Activated T-helper 1 cell treated with anti-CD3 and anti-CD28 coated beads, Interleukin-2, amount 50 U/mL, for 16 hours (primary cell): ENCODE data around the gene SHISAL2B.
"Not testable (repeated sequence)": the region's sequence is repeated elsewhere in the genome, so short reads cannot be mapped to it uniquely, and the experiment has no call there.

Source experiments
- DNase-seq, 2 donors: peaks; one replicate each; pipeline ENCODE4 v3.0.0-alpha.2; 2020; ENCODE audit warnings: low read depth in 1 of 2, low spot score in 1 of 2

The SHISAL2B gene

DNA sequence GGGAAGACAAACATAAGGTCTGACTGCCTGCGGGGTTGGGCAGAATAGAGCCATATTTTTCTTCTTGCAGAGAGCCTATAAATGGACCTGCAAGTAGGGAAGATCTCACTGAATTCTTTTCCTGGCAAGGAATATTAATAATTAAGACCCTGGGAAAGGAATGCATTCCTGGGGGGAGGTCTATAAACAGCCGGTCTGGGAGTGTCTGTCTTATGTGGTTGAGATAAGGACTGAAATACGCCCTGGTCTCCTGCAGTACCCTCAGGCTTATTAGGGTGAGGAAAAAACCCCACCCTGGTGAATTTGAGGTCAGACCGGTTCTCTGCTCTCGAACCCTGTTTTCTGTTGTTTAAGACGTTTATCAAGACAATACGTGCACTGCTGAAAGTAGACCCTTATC, 6.1 kb downstream of the SHISAL2B start:
- DNase-seq: not testable (repeated sequence)

DNA sequence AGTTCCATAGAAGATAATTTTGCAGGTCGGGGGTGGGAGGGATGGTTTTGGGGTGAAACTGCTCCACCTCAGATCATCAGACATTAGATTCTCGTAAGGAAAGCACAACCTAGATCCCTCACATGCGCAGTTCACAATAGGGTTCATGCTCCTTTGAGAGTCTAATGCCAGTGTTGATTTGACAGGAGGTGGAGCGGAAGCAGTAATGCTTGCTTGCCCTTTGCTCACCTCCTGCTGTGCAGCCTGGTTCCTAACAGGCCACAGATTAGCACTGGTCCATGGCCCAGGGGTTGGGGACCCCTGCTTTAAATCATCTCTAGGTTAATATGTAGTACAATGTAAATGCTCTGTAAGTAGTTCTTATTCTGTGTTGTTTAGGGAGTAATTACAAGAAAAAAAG, 10.5 kb downstream of the SHISAL2B start:
- DNase-seq: no peak

DNA sequence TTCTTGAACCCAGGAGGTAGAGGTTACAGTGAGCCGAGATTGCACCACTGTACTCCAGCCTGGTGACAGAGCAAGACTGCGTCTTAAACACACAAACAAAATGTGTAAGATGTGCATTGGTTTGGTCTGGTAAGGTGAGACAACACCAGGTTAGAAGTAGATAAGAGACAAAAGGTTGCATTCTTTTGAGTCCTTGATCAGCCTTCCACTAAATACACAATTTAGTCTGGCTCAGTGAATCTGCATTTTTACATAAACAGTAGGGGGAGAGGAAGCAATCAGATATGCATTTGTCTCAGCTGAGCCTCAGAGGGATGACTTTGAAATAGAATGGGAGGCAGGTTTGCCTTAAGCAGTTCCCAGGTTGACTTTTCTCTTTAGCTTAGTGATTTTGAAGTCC, 15.8 kb downstream of the SHISAL2B start:
- not testable (repeated sequence) for DNase-seq

DNA sequence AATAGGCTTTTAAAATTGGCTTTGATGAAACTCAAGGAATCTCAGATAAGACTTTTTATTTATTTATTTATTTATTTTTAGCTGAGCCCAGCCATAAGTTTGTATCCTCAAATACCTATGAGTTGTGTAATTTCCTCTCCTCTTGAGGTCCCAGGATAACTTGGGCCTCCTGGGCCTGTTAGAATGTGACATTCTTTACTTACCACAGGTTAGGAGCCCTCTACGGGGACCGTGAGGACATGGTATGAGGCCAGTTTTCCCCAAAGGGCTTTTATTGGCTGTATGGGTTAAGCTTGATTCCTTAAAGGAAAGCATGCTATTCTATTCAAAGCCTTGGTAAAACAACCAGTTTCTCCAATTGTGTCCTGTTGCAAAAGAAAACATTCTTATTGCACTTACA, 16.9 kb downstream of the SHISAL2B start:
- DNase-seq: no peak

DNA sequence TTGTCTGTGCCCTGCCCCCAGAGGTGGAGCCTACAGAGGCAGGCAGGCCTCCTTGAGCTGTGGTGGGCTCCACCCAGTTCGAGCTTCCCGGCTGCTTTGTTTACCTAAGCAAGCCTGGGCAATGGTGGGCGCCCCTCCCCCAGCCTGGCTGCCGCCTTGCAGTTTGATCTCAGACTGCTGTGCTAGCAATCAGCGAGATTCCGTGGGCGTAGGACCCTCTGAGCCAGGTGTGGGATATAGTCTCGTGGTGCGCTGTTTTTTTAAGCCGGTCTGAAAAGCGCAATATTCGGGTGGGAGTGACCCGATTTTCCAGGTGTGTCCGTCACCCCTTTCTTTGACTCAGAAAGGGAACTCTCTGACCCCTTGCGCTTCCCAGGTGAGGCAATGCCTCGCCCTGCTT, 24.2 kb downstream of the SHISAL2B start:
- not testable (repeated sequence) for DNase-seq

DNA sequence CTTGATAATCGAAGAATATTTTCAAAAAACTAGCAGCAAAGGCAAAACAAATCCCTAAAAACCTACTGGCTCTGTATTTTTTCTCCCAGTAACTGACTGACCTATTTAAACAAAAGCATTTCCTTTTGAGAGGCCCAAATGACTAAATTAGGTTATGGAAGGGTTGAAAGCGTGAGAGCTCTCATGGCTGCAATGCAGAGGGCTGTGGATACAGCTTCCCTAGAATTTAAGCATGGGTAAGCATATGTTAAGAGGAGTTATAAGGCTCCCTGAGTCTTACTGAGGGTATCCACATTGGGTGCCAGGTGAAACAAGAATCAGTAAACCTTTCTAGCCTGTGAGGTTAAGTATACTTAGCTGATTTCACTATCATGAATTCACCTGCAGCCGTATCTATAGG, 32.3 kb downstream of the SHISAL2B start:
- DNase-seq: no peak

DNA sequence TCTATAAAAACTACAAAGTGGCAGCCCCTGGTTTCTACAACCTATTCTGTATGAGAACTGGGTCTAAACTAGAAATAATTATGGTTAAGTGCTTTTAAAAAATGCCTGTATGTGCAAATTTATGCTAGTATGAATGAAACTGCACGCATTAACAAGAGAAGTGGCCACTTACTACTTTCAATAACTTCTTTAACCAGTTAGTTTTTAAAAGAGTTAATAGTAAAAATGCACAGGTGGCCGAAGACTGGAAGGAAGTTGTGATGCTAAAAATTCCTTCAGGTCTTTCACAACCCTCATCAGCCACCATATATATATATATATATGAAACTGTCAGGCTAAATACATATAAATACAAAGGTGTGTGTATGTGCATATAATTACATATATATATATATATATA, 36.8 kb downstream of the SHISAL2B start:
- DNase-seq: no peak

DNA sequence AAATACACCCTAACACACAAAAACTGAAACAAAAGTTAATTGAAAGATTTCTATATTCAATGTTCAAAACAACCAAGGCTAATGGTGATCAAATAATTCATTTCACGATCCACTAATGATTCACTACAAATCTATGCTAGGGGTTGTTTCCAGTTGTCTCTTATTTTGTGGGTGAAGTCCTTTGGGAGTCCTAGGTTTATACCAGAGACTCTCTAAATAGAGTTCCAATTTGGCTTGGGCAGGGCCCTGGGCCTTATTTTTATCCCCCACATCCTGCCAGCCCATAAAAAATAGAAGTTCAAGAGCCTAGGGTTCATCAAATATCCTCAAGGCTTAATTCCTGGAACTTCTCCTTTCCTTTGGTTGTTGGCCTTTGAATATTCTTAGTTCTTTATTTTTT, 52.1 kb downstream of the SHISAL2B start:
- DNase-seq: no peak

DNA sequence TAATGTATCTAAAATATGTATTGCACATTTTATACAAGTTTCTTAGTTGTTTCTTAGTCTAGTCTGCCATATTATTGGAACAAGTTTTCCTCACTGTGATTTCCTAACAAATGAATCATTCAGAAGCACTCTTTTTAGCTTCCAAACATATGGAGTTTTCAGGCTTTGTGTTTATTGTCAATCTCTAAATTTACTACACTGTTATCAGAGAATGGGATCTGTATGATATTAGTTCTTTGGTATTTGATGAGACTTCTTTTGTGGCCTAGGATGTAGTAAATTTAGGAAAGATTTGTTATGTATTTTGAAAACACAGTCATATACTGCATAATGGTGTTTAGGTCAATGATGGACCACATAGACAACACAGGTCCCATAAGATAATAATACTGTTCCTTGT, 52.5 kb downstream of the SHISAL2B start:
- DNase-seq: no peak

DNA sequence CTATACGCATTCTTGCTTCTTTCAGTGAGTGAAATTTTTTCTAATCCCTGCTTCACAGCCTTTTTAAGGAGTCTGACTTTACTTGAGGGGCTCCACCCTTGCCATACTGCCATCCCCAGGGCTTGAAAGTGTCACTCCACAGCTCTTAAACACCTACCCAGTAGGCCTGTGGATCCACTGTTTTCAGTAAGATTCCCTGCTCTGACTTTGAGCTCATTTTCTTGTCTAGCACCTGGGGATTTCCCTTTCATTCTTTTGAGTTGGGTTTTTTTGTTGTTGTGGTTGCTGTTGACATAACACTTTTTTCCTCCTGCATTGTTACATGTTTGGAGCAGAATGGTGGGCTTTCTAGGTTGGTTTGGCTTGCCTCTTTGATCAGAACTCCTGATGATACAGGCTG, 54.6 kb downstream of the SHISAL2B start:
- DNase-seq: no peak

DNA sequence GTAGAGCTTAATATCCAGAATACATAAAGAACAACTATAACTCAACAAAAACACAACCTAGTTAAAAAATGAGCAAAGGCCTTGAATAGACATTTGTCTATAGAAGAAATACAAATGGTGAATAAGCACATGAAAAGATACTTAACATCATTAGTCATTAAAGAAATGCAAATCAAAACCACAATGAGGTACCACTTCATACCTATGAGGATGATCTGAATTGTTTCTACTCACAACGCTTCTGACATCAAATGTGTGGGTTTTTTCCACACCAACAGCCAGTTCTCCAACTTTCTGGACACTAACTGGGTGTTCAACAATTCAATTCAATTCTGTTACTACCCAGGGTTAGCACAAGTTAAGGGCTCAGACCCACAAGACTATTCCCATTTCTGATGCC, 56.1 kb downstream of the SHISAL2B start:
- DNase-seq: no peak

DNA sequence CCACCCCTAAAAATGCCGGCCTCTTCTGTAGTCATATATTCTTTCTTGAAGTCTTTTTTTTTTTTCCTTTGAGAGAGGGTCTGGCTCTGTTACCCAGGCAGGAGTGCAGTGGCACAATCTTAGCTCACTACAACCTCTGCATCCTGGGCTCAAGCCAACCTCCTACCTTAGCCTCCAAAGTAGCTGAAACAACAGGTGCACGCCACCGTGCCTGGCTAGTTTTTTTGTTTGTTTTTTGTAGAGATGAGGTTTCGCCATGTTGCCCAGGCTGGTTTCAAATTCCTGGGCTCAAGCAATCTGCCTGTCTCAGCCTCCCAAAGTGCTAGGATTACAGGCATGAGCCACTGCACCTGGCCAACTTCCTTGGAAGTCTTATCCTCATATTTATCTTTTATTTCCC, 59.1 kb downstream of the SHISAL2B start:
- no peak for DNase-seq

DNA sequence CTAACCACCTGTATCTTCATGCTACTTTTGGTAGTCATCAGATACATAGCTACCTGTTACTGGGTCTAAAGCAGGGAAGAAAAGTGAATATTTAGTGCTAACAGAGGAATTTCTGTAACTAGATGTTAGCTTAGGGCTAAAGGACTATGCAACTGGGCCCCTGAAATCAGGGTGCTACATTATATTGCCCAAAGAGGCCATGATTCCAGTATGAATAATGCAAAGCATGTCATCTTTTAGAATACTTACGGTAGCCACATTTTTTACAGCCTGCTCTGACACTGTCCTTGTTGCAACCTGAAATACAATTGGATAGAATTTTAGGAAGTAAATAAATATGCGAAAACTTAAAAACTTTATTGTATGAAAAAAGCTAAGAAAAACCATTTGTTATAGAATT, 63.8 kb downstream of the SHISAL2B start:
- no peak for DNase-seq

DNA sequence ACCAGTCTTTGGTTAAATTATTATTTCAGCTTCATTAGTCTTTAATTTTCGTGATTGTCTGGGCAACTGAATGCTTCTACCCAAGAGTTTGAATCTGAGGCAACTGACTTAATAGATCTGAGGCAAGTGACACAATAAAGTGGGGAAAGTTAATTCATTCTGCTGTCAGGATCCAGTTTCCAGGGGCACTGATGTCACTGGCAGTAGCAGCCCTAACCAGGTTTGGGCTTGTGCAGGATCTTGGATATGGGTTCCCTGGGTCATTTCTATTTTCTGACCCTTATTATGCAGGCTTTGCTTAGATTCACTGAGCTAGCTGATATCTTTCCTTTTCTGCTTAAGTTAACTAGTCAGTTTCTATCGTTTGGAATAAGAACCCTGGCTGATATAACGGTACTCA, 68.6 kb downstream of the SHISAL2B start:
- DNase-seq: no peak

DNA sequence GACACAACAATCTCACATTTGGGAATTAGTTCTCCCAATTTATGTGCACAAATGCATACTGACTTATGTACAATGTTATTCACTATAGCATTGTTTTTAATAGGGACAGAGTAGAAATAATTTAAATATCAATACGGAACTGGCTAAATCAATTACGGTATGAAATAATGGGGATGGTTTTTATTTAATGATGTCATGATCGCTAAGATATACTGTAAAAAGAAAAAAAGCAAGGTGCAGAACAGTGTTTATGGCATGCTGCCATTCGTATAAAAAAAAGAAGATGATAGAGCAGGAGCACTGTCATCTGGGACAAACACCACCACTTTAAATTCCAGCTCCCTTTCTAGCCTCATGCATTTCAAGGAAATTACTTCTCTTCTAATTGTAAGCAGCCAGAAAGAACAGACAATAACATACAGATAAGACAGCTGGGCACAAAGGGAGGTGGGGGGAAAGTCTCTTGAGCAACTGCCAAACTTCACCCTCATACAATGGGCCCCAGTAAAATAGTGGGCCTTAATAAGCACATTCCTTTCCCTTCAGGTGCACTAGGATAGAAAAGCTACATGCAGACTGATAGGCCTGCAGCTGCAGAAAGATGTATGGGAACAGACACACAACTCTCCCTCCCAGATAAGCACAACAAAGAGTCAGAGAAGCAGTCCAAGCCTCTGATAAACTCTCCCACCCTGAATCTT, 69.8 kb downstream of the SHISAL2B start:
- no peak for DNase-seq

DNA sequence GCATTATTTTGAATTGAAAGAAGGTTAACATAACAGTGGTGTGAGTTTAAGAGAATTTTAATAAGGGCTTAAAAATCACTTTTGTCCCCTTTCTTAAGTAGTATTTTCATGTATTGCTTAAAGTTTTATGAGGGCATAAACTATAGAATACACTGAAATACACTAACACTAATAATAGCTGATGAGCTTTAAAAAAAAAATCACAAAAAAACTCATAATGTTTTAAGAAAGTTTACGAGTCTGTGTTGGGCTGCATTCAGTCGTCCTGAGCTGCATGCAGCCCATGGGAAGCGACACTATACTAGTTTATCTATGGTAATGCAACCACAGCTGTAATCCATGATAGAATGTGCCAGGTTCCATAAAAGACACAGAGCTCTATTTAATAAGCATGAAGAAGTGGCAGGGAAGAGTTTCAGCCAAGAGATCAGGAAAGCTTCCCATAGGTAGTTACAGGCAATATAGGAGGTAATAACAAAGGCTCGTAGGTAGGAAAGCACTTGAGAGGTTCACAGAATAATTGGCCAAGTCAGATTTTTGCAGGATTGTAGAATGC, 73.7 kb downstream of the SHISAL2B start:
- DNase-seq: no peak

DNA sequence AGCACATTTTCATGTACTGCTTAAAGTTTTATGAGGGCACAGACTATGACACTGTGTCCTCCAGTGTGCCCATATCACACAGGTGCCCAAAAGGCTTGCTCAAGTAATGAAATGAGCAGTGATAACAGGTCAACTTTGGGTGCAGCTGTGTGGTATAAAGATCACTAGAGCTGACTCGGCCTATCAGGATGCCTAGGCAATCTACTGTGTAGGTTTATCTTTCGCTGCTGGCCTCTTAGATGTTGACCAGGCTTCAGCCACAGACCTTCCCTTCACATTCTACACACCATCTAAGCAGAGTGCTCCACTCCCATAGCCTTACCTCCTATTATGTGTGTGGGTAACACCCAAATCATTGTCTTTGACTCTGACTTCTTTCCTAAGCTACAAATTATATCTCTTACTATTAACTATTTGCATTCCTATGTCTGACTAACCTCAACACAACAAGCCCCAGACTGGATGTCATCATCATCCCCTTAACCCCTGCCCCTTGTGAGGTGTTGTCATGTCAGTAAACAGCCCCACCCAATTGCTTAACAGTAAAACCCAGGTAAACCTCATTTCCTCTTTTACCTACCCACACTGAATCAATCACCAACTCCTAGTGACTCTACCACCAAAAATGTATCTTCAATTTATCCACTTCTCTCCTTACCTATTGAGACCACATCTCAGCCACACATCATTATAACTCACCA, 75.7 kb downstream of the SHISAL2B start:
- no peak for DNase-seq

DNA sequence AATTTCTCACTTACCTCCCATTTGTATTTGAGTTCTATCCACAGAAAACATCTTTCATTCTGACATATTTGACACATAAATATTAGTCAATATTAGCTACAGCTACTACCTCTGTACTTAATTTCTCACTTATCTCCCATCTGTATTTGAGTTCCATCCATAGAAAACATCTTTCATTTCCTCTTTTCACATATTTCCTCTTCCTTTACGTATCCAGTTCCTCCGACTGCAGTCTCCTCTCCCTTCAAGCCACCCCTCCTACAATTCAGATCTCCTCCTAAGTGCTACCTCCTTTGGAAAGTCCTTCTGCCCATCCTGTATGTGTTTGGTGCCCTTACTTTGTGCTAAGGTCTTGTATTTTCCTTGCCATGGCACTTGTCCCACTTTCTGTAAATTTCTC, 76.6 kb downstream of the SHISAL2B start:
- DNase-seq: no peak
